Cardiac muscle cell (in vitro differentiated cells and primary cell): ENCODE measurements around the gene ZNF217. TPM values are rescaled to one million over a fixed set of nuclear protein-coding genes. Genes with fewer than 3 reads are reported as not detected.
A peak's percentile ranks its signal among the peaks of the same experiment; 100 is the strongest.
"Not testable (repeated sequence)": the region's sequence is repeated elsewhere in the genome, so short reads cannot be mapped to it uniquely, and the experiment has no call there.

Experiments used
- DNase-seq, 2 donors: peaks; one replicate each; pipeline versions ENCODE4 v3.0.0 to v3.0.0-alpha.2; 2010 to 2017; ENCODE audit warnings: low read depth in 1 of 2, low spot score in 1 of 2
- H3K27ac ChIP-seq: fragments of 200-600 bp; sonication (generic); 2 replicates; pipeline ENCODE4 v1.5.1; 2016
- H3K27me3 ChIP-seq: fragments of 200-600 bp; sonication (generic); 2 replicates; pipeline ENCODE4 v1.6.0; 2016; ENCODE audit warnings: control low read depth
- H3K36me3 ChIP-seq: fragments of 200-600 bp; sonication (generic); 2 replicates; pipeline ENCODE4 v1.5.1; 2016; ENCODE audit warnings: control low read depth
- H3K4me1 ChIP-seq: fragments of 200-600 bp; sonication (generic); 2 replicates; pipeline ENCODE4 v1.8.1; 2017; ENCODE audit warnings: low read depth, mild to moderate bottlenecking, mixed run types
- H3K4me3 ChIP-seq: fragments of 200-600 bp; sonication (generic); 2 replicates; pipeline ENCODE4 v1.5.1; 2016; ENCODE audit warnings: mild to moderate bottlenecking
- H3K9me3 ChIP-seq: fragments of 200-600 bp; sonication (generic); 2 replicates; pipeline ENCODE4 v1.5.1; 2017; ENCODE audit warnings: low read depth, mild to moderate bottlenecking, control low read depth
- CTCF ChIP-seq: IDR thresholded peaks from 2 replicates; pipeline ENCODE4 v1.5.1; 2012; ENCODE audit warnings: low read depth, mild to moderate bottlenecking, low read length
- polyA plus RNA-seq: library from polyadenylated mRNA; unstranded; fragments of >200 nt; fragmentation: Nextera tagmentation; extraction: Ambion mirVana; gene quantifications from 2 replicates; pipeline ENCODE4 v1.2.1, GENCODE V29; 2016
- total RNA-seq: library from RNA; depleted of rRNA; stranded (reverse); fragments of >200 nt; gene quantifications from 2 replicates; pipeline ENCODE4 v1.2.3, GENCODE V29; 2016

The ZNF217 gene
- total and polyA plus RNA-seq, 2 experiments from 2014 or later = 6.1 to 26.3 TPM

GRCh38 chr20:53622247-53623133 is 28.9 kb upstream of the ZNF217 start:
- no peak for TF ChIP-seq CTCF
- peak overlapping the region; percentile 22 for H3K4me3 ChIP-seq
- DNase-seq = peak in 1 of 2 donors; percentile 22

GRCh38 chr20:53621482-53622246 is 28.0 kb upstream of the ZNF217 start:
- Histone ChIP-seq H3K36me3 (no peaks in the 10 kb centered on the region), H3K4me3 (no peak overlapping the region), H3K27ac (peak overlapping the region; percentile 96), H3K27me3 (no peaks in the 10 kb centered on the region), H3K9me3 (no peaks in the 10 kb centered on the region), H3K4me1 (peaks cover 21% of the 10 kb centered on the region)
- TF ChIP-seq CTCF = no peak
- DNase-seq = peak in 1 of 2 donors; percentile 95

More at GRCh38 chr20:53622247-53623133, 28.9 kb upstream of the ZNF217 start:
- Histone ChIP-seq H3K27ac (peak overlapping the region; percentile 96), H3K27me3 (no peaks in the 10 kb centered on the region), H3K4me1 (peaks cover 21% of the 10 kb centered on the region), H3K36me3 (no peaks in the 10 kb centered on the region), H3K9me3 (no peaks in the 10 kb centered on the region)

GRCh38 chr20:53618490-53619000 is 24.9 kb upstream of the ZNF217 start:
- DNase-seq, H3K9me3 ChIP-seq, H3K36me3 ChIP-seq, H3K4me3 ChIP-seq, H3K27ac ChIP-seq, H3K27me3 ChIP-seq: not testable (repeated sequence)
- H3K4me1 ChIP-seq = peaks cover 14% of the 10 kb centered on the region

- Histone ChIP-seq H3K27me3 (no peaks in the 10 kb centered on the region), H3K36me3 (no peaks in the 10 kb centered on the region), H3K9me3 (no peaks in the 10 kb centered on the region), H3K27ac (no peak overlapping the region), H3K4me3 (no peak overlapping the region), H3K4me1 (peaks cover 11% of the 10 kb centered on the region)
- no peak for TF ChIP-seq CTCF
- DNase-seq = no peak
These were observed 24.3 kb upstream of the ZNF217 start for GRCh38 chr20:53617791-53618489.

GRCh38 chr20:53616489-53616888 is 22.9 kb upstream of the ZNF217 start:
- H3K4me3 ChIP-seq, DNase-seq, H3K4me1 ChIP-seq, H3K36me3 ChIP-seq, H3K9me3 ChIP-seq, H3K27me3 ChIP-seq, H3K27ac ChIP-seq: not testable (repeated sequence)

- Histone ChIP-seq H3K27ac (no peak overlapping the region), H3K4me3 (no peak overlapping the region), H3K27me3 (no peaks in the 10 kb centered on the region), H3K9me3 (no peaks in the 10 kb centered on the region), H3K4me1 (peaks cover 12% of the 10 kb centered on the region), H3K36me3 (no peaks in the 10 kb centered on the region)
- no peak for TF ChIP-seq CTCF
- DNase-seq = no peak
These were observed 20.1 kb upstream of the ZNF217 start for GRCh38 chr20:53613748-53614147.

- H3K4me3 ChIP-seq, H3K27me3 ChIP-seq, H3K9me3 ChIP-seq, H3K36me3 ChIP-seq, DNase-seq, H3K27ac ChIP-seq: not testable (repeated sequence)
- H3K4me1 ChIP-seq = peaks cover 12% of the 10 kb centered on the region
These were observed 18.6 kb upstream of the ZNF217 start for GRCh38 chr20:53612289-53612688.
